HG03280 (cell line): ENCODE data around the gene CENPP.
"Not testable (repeated sequence)": the region's sequence is repeated elsewhere in the genome, so short reads cannot be mapped to it uniquely, and the experiment has no call there.

Experiments
- ATAC-seq: cut with Tn5 transposase; IDR thresholded peaks from one replicate; pipeline ENCODE4 v1.9.1; 2021; ENCODE audit warnings: mild to moderate bottlenecking, moderate library complexity; ENCODE audit not compliant: unreplicated experiment

Gene CENPP

DNA sequence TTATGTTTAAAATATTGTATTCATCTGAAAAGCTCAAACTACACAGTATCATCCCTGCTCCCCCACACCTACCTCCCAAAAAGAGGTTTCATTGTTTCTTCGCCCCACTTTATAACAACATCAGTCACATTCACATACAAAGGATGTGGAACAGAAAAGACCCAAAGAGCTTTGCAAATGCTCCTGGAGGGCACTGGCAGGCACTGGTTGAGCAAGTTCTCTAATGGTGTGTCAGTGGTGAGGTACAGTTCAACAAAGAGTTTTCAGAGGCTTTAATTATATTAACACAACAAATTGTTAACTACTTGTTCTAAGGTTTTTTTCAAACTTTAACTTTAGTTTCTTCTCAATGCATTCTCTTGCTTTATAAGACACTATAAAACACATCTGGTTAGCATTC, 264.2 kb downstream of the CENPP start:
- no peak for ATAC-seq

DNA sequence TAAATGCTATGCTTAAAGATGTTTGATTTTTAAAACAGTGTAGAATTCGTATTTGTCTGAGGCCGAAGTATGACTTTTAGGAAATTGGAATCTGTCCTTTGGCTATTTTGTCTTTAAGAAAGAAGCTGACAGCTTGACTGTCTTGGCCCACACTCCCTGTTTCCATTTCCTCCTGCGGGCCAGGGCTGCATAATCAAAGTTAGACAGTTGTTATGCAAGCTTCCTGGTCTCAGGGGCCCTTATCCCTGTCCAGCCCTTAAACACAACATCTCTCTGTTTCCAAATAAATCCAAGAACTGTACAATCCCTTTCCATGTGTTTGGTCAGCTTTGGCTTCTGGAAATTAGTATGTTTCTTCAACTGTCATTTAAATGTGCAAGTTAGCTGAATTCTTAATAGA, 264.6 kb downstream of the CENPP start:
- no peak for ATAC-seq

DNA sequence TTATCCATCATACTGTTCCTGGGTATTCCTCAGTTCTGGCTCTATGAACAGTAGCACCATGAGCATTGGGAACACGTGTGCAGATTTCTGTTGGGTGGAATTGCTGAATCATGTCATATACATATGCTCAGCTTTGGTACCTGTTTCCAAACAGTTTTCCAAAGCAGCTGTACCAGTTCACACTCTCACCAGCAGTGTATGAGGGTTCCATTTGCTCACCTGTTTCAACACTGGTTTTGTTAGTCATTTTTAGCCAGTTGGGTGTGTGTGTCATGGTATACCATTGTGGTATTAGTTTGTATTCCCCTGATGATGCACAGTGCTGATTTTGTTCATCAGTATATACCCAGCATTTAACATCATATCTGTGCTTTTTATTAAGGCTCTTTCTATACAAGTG, 266.8 kb downstream of the CENPP start:
- ATAC-seq = no peak

DNA sequence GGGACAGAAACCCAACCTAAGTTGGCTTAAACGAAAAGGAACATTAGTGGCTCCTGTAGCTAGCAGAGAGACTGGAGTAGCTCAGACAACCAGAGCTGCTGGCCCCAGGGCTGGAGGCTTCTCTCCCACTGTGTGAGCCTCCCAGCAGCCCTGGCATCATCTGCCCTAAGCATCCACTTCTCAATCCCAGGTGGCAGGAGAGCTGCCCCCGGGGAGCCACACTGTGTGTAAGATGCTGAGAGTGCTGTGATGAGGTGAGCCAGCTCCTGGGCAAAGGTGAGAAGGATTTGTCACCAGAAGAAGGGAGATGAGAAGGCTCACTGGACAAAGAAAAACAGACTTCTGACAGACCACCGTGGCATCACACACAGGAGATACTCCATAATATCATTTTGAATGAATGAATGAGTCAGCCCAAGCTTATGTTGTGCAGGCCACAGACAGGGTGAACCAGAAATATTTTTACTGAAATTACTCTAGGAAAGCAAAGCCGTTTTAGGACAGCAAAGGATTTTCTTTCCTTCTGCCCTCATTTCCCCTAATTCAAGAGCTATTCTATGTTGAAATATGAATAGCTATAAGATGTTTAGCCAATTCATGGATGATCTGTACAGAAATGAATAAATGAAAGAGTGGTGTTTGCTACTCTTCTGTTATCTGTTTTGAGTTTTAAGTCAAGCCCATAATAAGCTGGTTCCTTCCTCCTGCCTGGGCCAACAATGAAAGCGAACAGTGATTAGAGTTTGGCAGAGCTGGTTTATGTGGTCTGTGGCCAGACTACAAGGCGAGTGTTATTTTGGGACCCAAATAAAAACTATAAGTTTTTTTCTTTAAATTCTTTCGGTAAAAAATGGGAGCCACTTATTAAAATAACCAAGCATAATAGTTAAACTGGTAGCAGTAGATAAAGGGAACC, 267.5 kb downstream of the CENPP start:
- ATAC-seq = no peak

DNA sequence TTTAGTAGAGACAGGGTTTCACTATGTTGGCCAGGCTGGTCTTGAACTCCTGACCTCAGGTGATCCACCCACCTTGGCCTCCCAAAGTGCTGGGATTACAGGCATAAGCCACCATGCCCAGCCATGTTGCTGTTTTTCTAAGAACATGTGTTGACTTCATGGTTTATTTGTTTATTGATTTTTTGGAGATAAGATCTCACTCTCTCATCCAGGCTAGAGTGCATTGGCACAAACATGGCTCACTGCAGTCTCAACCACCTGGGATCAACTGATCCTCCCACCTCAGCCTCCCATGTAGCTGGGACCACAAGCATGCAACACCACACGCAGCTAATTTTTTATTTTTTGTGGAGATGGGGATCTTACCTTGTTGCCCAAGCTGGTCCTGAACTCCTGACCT, 269.3 kb downstream of the CENPP start:
- ATAC-seq = not testable (repeated sequence)

DNA sequence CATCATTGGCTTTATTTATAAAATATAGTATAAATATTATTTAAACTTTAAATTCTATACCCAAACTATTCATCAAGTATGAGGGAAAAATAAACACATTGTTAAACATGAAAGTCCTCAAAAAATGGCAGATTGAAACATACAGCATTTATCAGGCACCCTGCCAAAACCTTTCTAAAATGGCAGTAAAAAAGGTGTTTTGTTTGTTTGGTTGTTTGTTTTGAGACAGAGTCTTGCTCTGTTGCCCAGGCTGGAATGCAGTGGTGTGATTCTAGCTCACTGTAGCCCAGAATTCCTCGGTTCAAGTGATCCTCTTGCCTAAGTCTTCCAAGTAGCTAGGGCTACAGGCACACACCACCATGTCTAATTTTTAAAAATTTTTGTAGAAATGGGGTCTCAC, 270.2 kb downstream of the CENPP start:
- no peak for ATAC-seq

DNA sequence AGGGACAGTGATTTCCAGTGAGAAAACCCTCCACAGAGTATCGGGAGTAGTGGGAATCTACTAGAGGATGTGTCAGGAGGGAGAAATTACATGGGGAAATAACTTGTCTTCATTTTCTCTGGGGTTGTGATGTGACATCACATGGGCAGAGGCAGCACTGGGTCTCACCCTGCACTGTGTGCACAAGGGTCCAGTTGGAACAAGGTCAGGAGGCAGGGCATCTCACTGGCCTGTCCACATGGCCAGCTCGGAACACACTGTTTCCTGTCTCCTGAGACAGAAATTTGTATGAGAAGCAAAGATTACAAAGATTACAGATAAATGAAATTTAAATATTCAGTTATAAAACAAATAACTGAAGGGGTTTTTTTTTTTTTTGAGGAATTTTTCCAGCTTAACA, 272.6 kb downstream of the CENPP start:
- no peak for ATAC-seq

DNA sequence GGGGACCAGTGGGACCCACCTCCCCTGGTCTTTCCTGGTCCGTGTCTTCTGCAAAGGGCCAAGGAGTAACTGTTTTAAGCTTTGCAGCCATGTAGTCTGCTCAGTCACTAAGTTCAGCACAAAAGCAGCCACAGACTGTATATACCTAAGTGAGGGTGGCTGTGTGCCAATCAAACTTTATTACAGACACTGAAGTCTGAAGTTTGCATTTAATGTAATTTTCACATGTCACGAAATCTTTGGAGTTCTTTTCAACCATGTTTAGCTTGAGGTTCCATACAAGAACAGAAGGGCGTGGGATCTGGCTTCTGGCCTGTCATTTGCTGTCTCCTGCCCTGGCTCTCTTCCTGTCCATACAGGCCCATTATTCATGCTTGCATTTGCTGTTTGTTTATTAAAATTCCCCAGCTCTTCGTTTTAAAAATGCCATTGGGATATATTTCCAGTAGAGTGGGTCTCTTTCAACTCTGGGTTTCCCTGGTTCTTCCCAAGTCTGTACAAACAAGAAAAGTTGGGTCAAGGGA, 274.2 kb downstream of the CENPP start:
- no peak for ATAC-seq

DNA sequence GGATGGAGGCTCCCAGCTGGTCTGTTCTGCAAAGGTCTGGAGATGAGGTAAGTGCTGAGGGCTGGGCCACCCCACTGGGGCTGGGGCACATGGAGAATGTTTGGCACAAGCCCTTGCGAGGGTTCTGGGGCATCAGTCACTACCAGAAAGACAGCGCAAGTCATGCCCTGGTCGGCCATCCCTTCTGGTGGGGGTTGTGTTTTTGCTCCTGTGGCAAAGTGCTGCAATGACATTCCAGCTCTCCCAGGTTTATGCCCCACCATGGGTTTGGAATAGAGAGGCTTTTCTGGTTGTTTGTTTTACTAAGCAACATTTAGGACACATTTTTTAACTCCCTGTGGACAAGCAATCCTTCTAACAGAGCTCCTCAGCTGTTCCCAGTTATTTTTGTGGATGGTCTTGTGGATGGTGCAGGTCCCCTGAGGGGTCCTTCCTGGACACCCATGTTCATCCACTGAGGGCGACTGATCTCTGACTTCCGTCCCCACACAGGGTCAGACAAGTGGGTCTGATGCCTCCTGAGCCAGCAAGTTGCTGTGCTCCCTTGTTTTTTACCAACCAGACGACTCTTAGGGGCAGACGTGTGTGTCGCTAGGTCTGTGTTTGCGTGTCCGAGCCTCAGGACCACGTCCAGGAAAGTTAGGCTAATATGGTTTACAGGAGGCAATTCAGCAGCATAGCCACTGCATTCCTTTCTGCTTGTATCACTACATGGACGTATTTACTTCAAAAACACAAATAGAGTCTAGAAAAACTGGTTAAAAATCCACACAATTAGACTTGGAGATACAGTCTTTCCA, 274.9 kb downstream of the CENPP start:
- no peak for ATAC-seq

DNA sequence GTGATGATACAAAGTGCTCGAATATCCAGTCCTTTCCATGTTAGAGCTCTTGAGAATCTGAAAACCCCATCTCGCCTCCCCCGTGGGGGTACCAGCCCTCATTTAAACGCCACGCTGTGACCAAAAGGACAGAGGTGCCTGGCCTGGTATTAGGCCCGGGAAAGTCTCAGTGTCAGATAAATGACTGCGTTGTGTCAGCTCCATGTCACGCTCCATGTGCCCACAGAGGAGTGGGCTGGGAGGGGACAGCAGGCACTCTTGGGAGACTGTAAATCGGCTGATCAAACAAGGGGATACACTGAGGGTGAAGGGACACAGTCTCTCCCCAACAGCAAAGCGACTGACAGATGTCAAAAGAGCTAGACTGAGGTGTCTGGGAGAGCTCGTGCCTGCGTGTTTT, 275.7 kb downstream of the CENPP start:
- no peak for ATAC-seq

DNA sequence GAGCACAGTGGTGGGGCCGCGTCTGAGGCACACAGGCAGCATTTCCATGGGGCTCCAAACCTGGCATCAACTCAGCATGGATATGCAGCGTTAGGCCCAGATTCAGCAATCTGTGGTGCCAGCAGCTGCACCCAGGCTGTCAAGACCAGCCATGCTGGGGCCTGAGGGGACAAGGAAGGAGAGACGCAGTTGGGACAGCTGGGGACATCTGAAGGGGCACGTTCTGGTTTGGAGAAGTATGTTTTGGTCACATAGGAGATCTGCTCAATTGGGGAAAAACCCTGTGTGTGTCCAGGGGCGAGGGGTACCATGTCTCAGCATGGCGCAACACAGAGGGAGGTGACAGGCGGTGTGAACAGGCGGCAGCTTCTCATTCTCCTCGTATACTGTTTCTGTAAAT, 276.7 kb downstream of the CENPP start:
- no peak for ATAC-seq

DNA sequence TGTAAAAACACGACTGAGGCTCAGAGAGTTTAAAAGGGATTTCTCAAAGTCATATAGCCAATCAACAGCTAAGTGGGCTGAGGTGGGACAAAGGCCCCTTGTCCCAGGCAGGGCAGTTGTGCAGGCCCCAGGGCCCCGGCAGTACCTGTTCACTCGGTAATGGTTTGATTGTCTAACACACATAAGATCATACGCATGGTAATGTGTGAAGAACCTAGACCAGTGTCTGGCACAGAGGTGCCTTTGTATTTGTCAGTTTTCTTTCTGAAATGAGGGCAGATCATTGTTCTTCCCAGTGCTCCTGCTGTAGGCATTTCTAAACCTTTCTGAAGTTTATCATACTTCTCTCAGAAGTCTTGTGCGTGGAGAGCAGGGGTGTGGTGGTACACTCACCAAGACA, 277.3 kb downstream of the CENPP start:
- no peak for ATAC-seq

DNA sequence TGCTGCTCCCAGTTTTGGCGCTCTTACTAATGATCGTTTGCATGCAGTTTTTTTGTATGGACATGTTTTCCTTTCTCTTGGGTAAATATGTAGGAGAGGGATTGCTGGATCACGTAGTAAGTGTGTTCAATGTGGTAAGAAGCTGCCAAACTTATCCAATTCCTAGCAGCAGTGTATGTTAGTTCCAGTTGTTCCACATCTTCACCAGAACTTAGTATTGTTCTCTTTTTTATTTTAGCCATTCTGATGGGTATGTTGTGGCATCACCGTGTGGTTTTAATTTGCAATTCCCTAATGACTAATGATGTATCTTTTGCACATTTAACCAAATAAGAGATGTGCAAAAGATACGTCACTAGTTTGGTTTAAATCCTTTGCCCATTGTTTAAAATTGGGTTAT, 278.2 kb downstream of the CENPP start:
- no peak for ATAC-seq

DNA sequence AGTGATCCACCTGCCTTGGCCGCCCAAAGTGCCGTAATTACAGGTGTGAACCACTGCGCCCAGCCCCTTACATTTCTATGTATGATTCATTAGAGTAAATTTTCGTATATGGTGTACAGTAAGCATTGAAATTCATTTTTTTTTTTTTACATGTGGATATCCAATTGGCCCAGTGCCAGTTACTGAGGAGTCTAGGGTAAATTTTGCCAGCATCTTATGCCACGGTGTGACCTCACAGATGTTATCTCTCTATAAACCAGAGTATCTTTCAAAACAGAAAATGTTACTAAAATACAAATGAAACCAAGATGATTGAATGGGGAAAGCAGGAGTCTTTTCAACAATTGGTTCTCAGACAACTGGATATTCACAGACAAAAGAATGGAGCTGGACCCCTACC, 279.5 kb downstream of the CENPP start:
- ATAC-seq = no peak

DNA sequence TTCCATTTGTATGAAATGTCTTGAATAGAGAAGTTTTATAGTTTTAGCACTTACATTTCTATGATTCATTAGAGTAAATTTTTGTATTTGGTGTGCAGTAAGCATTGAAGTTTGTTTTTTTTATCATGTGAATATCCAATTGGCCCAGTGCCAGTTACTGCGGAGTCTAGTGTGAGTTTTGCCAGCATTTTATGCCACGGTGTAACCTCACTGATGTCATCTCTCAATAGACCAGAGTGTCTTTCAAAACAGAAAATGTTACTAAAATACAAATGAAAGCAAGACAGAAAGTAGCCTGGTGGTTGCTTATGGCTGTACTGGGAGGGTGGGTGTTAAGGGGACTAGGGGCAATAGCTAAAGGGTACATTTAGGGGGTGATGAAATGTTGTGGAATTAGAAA, 281.3 kb downstream of the CENPP start:
- no peak for ATAC-seq

DNA sequence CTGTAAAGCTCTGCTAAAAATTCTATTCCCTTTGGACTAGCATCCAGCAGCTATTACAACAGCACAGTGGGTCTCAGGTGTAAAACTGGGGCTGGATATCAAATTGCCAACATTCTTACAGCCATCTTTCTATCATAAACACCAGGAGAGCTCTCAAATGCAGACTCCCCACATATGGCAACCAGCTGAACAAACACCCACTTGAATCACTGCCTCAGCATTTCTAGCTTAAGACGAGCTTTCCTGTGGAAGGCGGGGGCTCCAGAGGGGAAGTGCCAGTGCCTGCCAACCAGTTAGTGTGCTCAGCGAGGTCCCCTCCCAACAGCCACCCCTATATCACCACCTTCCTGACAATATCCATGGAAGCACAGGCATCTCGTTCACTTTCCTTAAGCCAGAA, 282.0 kb downstream of the CENPP start:
- no peak for ATAC-seq

DNA sequence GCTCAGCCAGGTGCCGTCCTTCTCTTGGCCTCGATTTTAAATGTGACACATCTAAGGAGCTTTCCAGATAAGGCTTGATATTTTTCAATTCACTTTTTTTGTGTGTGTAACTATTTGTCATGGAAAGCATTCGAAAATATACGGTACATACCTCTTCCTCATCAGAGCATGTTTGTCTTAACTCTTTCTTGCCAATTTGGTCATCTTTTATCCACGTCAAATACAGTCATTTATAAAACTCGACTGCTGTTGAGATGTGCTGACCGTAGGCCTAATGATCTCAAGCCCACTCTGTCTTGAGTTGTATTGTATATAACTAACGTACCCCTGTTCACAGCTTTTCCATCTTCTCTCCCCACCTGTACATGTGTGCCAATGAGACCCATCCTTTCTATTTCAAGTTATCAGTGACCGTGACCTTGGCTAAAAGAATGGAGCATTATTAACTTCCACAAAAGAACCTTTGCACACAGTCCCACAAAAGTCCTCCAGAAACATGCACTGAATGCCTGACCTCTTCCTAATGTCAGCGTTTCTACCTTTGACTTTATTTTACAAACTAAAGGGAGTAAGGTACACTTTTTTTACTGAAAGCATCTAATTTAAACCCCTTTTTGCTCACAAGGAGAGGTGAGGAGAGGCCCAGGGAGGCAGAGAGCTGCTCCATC, 282.6 kb downstream of the CENPP start:
- no peak for ATAC-seq

DNA sequence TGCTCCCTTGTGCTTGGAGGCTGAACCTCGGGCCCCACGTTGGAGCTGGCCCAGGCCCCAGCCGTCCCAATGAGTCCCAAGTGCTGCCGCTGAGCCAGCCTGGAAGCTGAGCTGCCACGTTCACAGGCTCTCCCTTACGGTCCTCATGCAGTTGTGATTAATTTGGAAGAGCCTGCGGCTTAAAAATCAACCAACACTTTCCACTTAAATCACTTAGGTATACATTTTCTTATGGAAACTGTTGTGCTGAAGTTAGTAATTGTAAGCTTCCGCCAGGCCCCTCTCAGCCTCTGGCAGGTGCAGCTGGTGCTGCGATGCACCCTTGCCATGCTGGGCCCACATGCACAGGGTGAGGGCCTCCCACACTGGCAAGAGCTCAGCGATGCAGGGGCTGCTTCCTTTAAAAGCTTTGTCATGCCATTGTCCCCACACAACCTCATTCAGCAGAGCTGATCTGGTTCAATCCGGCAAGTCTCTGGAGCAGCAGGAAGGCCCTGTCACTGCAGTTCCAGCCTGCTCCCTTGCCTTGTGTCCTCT, 283.2 kb downstream of the CENPP start:
- no peak for ATAC-seq

DNA sequence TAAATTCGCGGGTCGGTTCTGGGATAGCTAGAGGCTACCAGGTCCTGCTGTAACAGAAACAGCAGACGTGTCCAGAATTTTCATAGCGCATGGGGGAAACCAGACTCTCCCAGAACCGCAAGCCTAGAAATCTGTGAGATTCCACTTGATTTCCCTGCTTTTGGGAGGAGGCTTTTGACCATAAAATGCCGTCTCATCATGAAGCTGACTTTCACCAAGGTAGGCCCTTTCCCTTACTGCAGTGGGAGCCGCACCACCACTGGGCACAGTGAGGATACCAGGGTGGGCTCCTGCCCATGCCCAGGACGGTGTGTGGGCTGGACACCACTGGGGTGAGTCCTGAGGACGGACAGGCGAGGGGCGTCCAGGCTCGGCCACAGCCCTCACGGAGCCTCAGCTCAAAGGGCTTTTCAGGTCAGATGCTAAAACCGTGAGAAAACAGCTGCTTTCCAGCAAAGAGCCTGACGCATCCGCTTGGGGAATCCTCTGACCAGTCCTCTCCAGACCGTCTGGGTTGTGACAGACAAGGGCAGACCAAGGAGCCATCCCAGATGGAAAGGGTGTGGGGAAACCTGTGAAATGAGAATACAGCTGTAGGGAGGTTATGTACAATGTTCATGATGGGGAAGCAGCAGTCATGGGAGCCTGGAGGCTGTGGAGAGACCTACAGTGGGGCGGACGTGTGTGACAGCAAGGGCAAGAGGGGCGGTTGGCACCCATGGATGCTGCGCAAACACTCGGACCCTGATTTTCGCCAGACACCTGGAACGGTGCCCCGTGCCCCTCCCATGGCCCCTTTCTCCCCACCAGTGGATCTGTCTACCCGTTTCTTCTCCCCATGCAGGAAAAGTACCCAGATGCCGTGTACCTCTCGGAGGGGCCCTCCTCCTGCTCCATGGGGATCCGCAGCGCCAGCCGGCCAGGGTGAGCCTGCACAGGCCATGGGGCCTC, 285.0 kb downstream of the CENPP start:
- ATAC-seq = no peak
